ENCODE results near the gene RYR3.

RYR3 gene

GRCh38 chr15:33539825-33540573 lies 229.2 kb downstream of the RYR3 start:
- Histone ChIP-seq H3K27me3 (ENCODE audit: low read length) (no peaks in the 10 kb centered on the region), H3K4me2 (ENCODE audit: low read depth, low read length, poor library complexity, severe bottlenecking) (no peak overlapping the region), H3K9me2 (replicated peaks; ENCODE audit: insufficient read depth, low read length) (no peaks in the 10 kb centered on the region), H3K27ac (ENCODE audit: low read depth, low read length) (no peak overlapping the region), H3F3A (ENCODE audit: insufficient read depth) (no peaks in the 10 kb centered on the region), H3K9ac (ENCODE audit: low read length) (no peak overlapping the region), H3K79me2 (ENCODE audit: insufficient read depth, low read length) (no peaks in the 10 kb centered on the region), H3K9me3 (ENCODE audit: insufficient read depth, low read length) (no peaks in the 10 kb centered on the region), H3K4me3 (ENCODE audit: insufficient read depth, low read length, poor library complexity, severe bottlenecking) (no peak overlapping the region), H3K36me3 (ENCODE audit: low read length) (no peaks in the 10 kb centered on the region), H4K20me1 (ENCODE audit: low read depth, low read length) (no peaks in the 10 kb centered on the region), H2AFZ (ENCODE audit: low read depth, low read length, severe bottlenecking) (no peak overlapping the region)
- TF ChIP-seq CTCF (IDR thresholded peaks at IDR 0.05; ENCODE audit: insufficient read depth, low read length, poor library complexity, severe bottlenecking), result no peak
- TF ChIP-seq EZH2phosphoT487 (conservative IDR thresholded peaks at IDR 0.05; ENCODE audit: low read length), result no peak

- H3K4me2 ChIP-seq (ENCODE audit: low read depth, low read length, poor library complexity, severe bottlenecking), result no peak overlapping the region
- no peak overlapping the region for H2AFZ ChIP-seq (ENCODE audit: low read depth, low read length, severe bottlenecking)
- H3K9ac ChIP-seq (ENCODE audit: low read length), result no peak overlapping the region
- H3K36me3 ChIP-seq (ENCODE audit: low read length), result no peaks in the 10 kb centered on the region
- H3K4me3 ChIP-seq (ENCODE audit: insufficient read depth, low read length, poor library complexity, severe bottlenecking), result no peak overlapping the region
- no peak overlapping the region for H3K27ac ChIP-seq (ENCODE audit: low read depth, low read length)
- TF ChIP-seq CTCF (IDR thresholded peaks at IDR 0.05; ENCODE audit: insufficient read depth, low read length, poor library complexity, severe bottlenecking) (no peak), EZH2phosphoT487 (conservative IDR thresholded peaks at IDR 0.05; ENCODE audit: low read length) (no peak)
- no peaks in the 10 kb centered on the region for H3F3A ChIP-seq (ENCODE audit: insufficient read depth)
- no peaks in the 10 kb centered on the region for H3K9me2 ChIP-seq (replicated peaks; ENCODE audit: insufficient read depth, low read length)
- no peaks in the 10 kb centered on the region for H3K9me3 ChIP-seq (ENCODE audit: insufficient read depth, low read length)
- H3K79me2 ChIP-seq (ENCODE audit: insufficient read depth, low read length), result no peaks in the 10 kb centered on the region
- H3K27me3 ChIP-seq (ENCODE audit: low read length), result no peaks in the 10 kb centered on the region
- H4K20me1 ChIP-seq (ENCODE audit: low read depth, low read length), result no peaks in the 10 kb centered on the region
Observed at GRCh38 chr15:33543957-33544356, 233.2 kb downstream of the RYR3 start.

- Histone ChIP-seq H3K36me3 (ENCODE audit: low read length) (no peaks in the 10 kb centered on the region), H3K4me2 (ENCODE audit: low read depth, low read length, poor library complexity, severe bottlenecking) (no peak overlapping the region), H3K4me3 (ENCODE audit: insufficient read depth, low read length, poor library complexity, severe bottlenecking) (no peak overlapping the region), H3K9me3 (ENCODE audit: insufficient read depth, low read length) (no peaks in the 10 kb centered on the region), H3K27me3 (ENCODE audit: low read length) (no peaks in the 10 kb centered on the region), H3K79me2 (ENCODE audit: insufficient read depth, low read length) (no peaks in the 10 kb centered on the region), H3K9me2 (replicated peaks; ENCODE audit: insufficient read depth, low read length) (no peaks in the 10 kb centered on the region), H3F3A (ENCODE audit: insufficient read depth) (no peaks in the 10 kb centered on the region), H3K9ac (ENCODE audit: low read length) (no peak overlapping the region), H2AFZ (ENCODE audit: low read depth, low read length, severe bottlenecking) (no peak overlapping the region), H3K27ac (ENCODE audit: low read depth, low read length) (no peak overlapping the region), H4K20me1 (ENCODE audit: low read depth, low read length) (no peaks in the 10 kb centered on the region)
- TF ChIP-seq CTCF (IDR thresholded peaks at IDR 0.05; ENCODE audit: insufficient read depth, low read length, poor library complexity, severe bottlenecking) (no peak), EZH2phosphoT487 (conservative IDR thresholded peaks at IDR 0.05; ENCODE audit: low read length) (no peak)
Observed at GRCh38 chr15:33545866-33546265, 235.1 kb downstream of the RYR3 start.

Measured in SU-DHL-6 (cell line).